Measurements from ENCODE around the gene TOP2A.

- TF ChIP-seq POLR2A (IDR thresholded peaks at IDR 0.05) = no peak
- no peak for TF ChIP-seq CTCF (IDR thresholded peaks at IDR 0.05)
Observed at GRCh38 chr17:40374821-40375498, 42.7 kb downstream of the TOP2A start.
